SK-N-SH (cell line): ENCODE data around the gene IKZF2. TPM values are rescaled to one million over a fixed set of nuclear protein-coding genes. Genes with fewer than 3 reads are reported as not detected.

Source experiments
- CTCF ChIA-PET: fragments of 300-600, 350-600 bp; formaldehyde crosslinking; extraction: SDS; loops from one replicate; lab custom pipeline; 2021; lab: Yijun Ruan, JAX
- POLR2A ChIA-PET: fragments of 350-600 bp; sonication (Branson Sonifier 250); formaldehyde crosslinking; extraction: SDS; loops from one replicate; lab custom pipeline; 2020; ENCODE audit warnings: antibody characterized with exemption, inconsistent platforms; lab: Yijun Ruan, JAX
- DNase-seq: peaks from one replicate; pipeline ENCODE4 v3.0.0; 2012
- H2AFZ ChIP-seq: fragments of 200-600 bp; sonication (generic); 2 replicates; pipeline ENCODE4 v1.8.1; 2016; ENCODE audit warnings: antibody characterized with exemption, mild to moderate bottlenecking, low read depth
- H3F3A ChIP-seq: fragments of 200-600 bp; sonication (generic); replicated peaks from 2 replicates; pipeline ENCODE3; 2016; ENCODE audit warnings: antibody characterized with exemption, mild to moderate bottlenecking; ENCODE audit not compliant: insufficient read depth
- H3K27ac ChIP-seq, 2 experiments: fragments of 200-500 bp in 1 of 2; fragments of 200-600 bp in 1 of 2; sonication (Bioruptor generic) in 1 of 2; sonication (generic), shearing (Covaris generic) in 1 of 2; 2 replicates each; pipeline versions ENCODE4 v1.5.1 to v1.6.1; 2014 to 2016; ENCODE audit warnings: low read depth in 2 of 2, inconsistent platforms in 1 of 2, low read length in 1 of 2, mild to moderate bottlenecking in 1 of 2, mixed read lengths in 1 of 2
- H3K27me3 ChIP-seq: fragments of 200-600 bp; sonication (generic), shearing (Covaris generic); 2 replicates; pipeline ENCODE4 v1.6.1; 2016; ENCODE audit warnings: mixed run types; ENCODE audit not compliant: insufficient read depth
- H3K36me3 ChIP-seq, 2 experiments: fragments of 200-500 bp in 1 of 2; fragments of 200-600 bp in 1 of 2; sonication (Bioruptor generic) in 1 of 2; sonication (generic) in 1 of 2; replicated peaks in 1 of 2; 2 replicates each; pipeline versions ENCODE3 to v1.5.1; 2014 to 2016; ENCODE audit warnings: low read length in 1 of 2, mild to moderate bottlenecking in 1 of 2; ENCODE audit not compliant: insufficient read depth in 2 of 2, control insufficient read depth in 1 of 2
- H3K4me1 ChIP-seq, 2 experiments: fragments of 200-500 bp in 1 of 2; fragments of 200-600 bp in 1 of 2; sonication (Bioruptor generic) in 1 of 2; sonication (generic), shearing (Covaris generic) in 1 of 2; 2 replicates each; pipeline versions ENCODE4 v1.5.1 to v1.6.1; 2014 to 2016; ENCODE audit warnings: low read depth in 1 of 2, low read length in 1 of 2, mixed run types in 1 of 2; ENCODE audit not compliant: insufficient read depth in 2 of 2, control insufficient read depth in 1 of 2
- H3K4me2 ChIP-seq: fragments of 200-600 bp; sonication (generic), shearing (Covaris generic); 2 replicates; pipeline ENCODE4 v1.6.1; 2017; ENCODE audit warnings: mixed run types
- H3K4me3 ChIP-seq, 2 experiments: fragments of 200-500 bp in 1 of 2; fragments of 200-600 bp in 1 of 2; sonication (Bioruptor generic) in 1 of 2; sonication (generic), shearing (Covaris generic) in 1 of 2; 2 replicates each; pipeline versions ENCODE4 v1.5.1 to v1.8.1; 2014 to 2016; ENCODE audit warnings: low read depth in 2 of 2, inconsistent platforms in 1 of 2, low read length in 1 of 2, mild to moderate bottlenecking in 1 of 2, mixed read lengths in 1 of 2, moderate library complexity in 1 of 2
- H3K79me2 ChIP-seq: fragments of 200-600 bp; sonication (generic); 2 replicates; pipeline ENCODE4 v1.8.1; 2017; ENCODE audit warnings: mild to moderate bottlenecking; ENCODE audit not compliant: insufficient read depth
- H3K9ac ChIP-seq: fragments of 200-600 bp; sonication (generic); 2 replicates; pipeline ENCODE4 v1.6.1; 2017; ENCODE audit warnings: mixed run types
- H3K9me2 ChIP-seq: fragments of 200-600 bp; sonication (generic); 2 replicates; pipeline ENCODE4 v1.6.1; 2017; ENCODE audit warnings: mixed run types
- H3K9me3 ChIP-seq: fragments of 200-600 bp; sonication (generic); 2 replicates; pipeline ENCODE4 v1.6.1; 2017; ENCODE audit warnings: mixed run types, mild to moderate bottlenecking, moderate library complexity
- H4K20me1 ChIP-seq: fragments of 200-600 bp; sonication (generic); 2 replicates; pipeline ENCODE4 v1.6.1; 2017; ENCODE audit warnings: mild to moderate bottlenecking, mixed run types; ENCODE audit not compliant: insufficient read depth
- CHD2 ChIP-seq: fragments of 150-350 bp; IDR thresholded peaks from 2 replicates; pipeline ENCODE4 v1.6.1; 2018; ENCODE audit warnings: low read length; ENCODE audit not compliant: partially characterized antibody
- CTCF ChIP-seq: fragments of 200-600 bp; sonication (generic); IDR thresholded peaks from 2 replicates; pipeline ENCODE4 v1.6.1; 2017; ENCODE audit warnings: antibody characterized with exemption, mild to moderate bottlenecking, moderate library complexity
- ELF1 ChIP-seq: IDR thresholded peaks from 2 replicates; pipeline ENCODE4 v1.4.0; 2012
- EP300 ChIP-seq, 2 experiments: IDR thresholded peaks; 2 replicates each; pipeline versions ENCODE4 v1.4.0 to v1.6.1; 2012; ENCODE audit warnings: borderline replicate concordance in 1 of 2, low read depth in 1 of 2, low read length in 1 of 2
- GABPA ChIP-seq: IDR thresholded peaks from 2 replicates; pipeline ENCODE4 v1.4.0; 2012; ENCODE audit warnings: low read depth, mild to moderate bottlenecking
- MEF2A ChIP-seq: IDR thresholded peaks from 2 replicates; pipeline ENCODE4 v1.4.0; 2012; ENCODE audit warnings: low read depth, borderline replicate concordance
- MXI1 ChIP-seq: IDR thresholded peaks from 2 replicates; pipeline ENCODE4 v1.6.1; 2012; ENCODE audit warnings: mild to moderate bottlenecking, low read depth, low read length, improper control_type of control experiment
- NFIC ChIP-seq: IDR thresholded peaks from 2 replicates; pipeline ENCODE4 v1.4.0; 2012; ENCODE audit warnings: borderline replicate concordance
- REST ChIP-seq: IDR thresholded peaks from 2 replicates; pipeline ENCODE4 v1.6.1; 2012; ENCODE audit warnings: mild to moderate bottlenecking, low read depth, low read length, moderate library complexity
- RFX5 ChIP-seq: IDR thresholded peaks from 2 replicates; pipeline ENCODE4 v1.6.1; 2012; ENCODE audit warnings: mild to moderate bottlenecking, improper control_type of control experiment, low read length
- SIN3A ChIP-seq: IDR thresholded peaks from 2 replicates; pipeline ENCODE4 v1.6.1; 2012; ENCODE audit warnings: low read depth, mild to moderate bottlenecking, low read length, moderate library complexity, borderline replicate concordance
- SMC3 ChIP-seq: IDR thresholded peaks from 2 replicates; pipeline ENCODE4 v1.6.1; 2012; ENCODE audit warnings: low read depth, low read length, improper control_type of control experiment
- TCF12 ChIP-seq: IDR thresholded peaks from 2 replicates; pipeline ENCODE4 v1.4.0; 2012
- TEAD4 ChIP-seq: IDR thresholded peaks from 2 replicates; pipeline ENCODE4 v1.4.0; 2012; ENCODE audit warnings: mild to moderate bottlenecking, borderline replicate concordance; ENCODE audit not compliant: insufficient read depth
- ZBTB33 ChIP-seq: IDR thresholded peaks from 2 replicates; pipeline ENCODE4 v1.4.0; 2012; ENCODE audit warnings: low read depth, borderline replicate concordance
- WGBS: methylation state at CpG from one replicate; pipeline ENCODE4 v1.1.6; 2017; ENCODE audit warnings: low lambda C conversion rate; 5-methylcytosine and 5-hydroxymethylcytosine counted together
- polyA plus RNA-seq, 3 experiments: library from polyadenylated mRNA; depleted of rRNA; stranded (reverse); fragments of >200 nt; gene quantifications; 2 replicates each; pipeline ENCODE4 v1.2.3, GENCODE V29; 2012

IKZF2 gene
- polyA plus RNA-seq, 1 of the 3 experiments (the other 2 are of a cell fraction), result 1.3 TPM

GRCh38 chr2:212994976-212995375 is 156.4 kb downstream of the IKZF2 start:
- H3K4me1 ChIP-seq, result peaks cover 0 to 9% of the 10 kb centered on the region in 2 experiments; a peak in 1 of 4 replicates
- ChIA-PET CTCF (interaction anchor here (0.9 kb wide), 1 partner anchor 218 kb away, joined by 3 read pairs; no protein-coding TSS in a partner anchor), POLR2A (no interaction called here)
- no peak overlapping the region for H3K27ac ChIP-seq
- H3F3A ChIP-seq, result no peaks in the 10 kb centered on the region
- no peak overlapping the region for H3K4me3 ChIP-seq
- no peaks in the 10 kb centered on the region for H4K20me1 ChIP-seq
- no peaks in the 10 kb centered on the region for H3K36me3 ChIP-seq
- H2AFZ ChIP-seq, result no peak overlapping the region
- TF ChIP-seq MXI1 (no peak), SIN3A (no peak), TCF12 (no peak)
- no peaks in the 10 kb centered on the region for H3K27me3 ChIP-seq
- H3K9me2 ChIP-seq, result no peaks in the 10 kb centered on the region
- H3K4me2 ChIP-seq, result no peak overlapping the region
- H3K79me2 ChIP-seq, result no peaks in the 10 kb centered on the region
- no peak for DNase-seq
- no peaks in the 10 kb centered on the region for H3K9me3 ChIP-seq
- H3K9ac ChIP-seq, result no peak overlapping the region

GRCh38 chr2:212991120-212991519 is 160.3 kb downstream of the IKZF2 start:
- Histone ChIP-seq H3K4me1 (peaks cover 0 to 9% of the 10 kb centered on the region in 2 experiments; a peak in 1 of 4 replicates), H3K27me3 (no peaks in the 10 kb centered on the region), H3K9me3 (no peaks in the 10 kb centered on the region), H3K4me2 (no peak overlapping the region)
- POLR2A ChIA-PET, result no interaction called here
- DNase-seq, result no peak
- TF ChIP-seq RFX5 (no peak), NFIC (no peak), TEAD4 (no peak), GABPA (no peak), MEF2A (no peak), ZBTB33 (no peak), CTCF (no peak), REST (no peak), SMC3 (no peak), CHD2 (no peak), EP300 (IDR thresholded peaks at IDR 0.05; ENCODE audit: borderline replicate concordance in 1 of 2, low read depth in 1 of 2, low read length in 1 of 2) (no peak), ELF1 (no peak)
- TF ChIP-seq, all 33 proteins: peak for 0
- H3K27ac ChIP-seq, result no peak overlapping the region
- no peaks in the 10 kb centered on the region for H3K9me2 ChIP-seq
- CTCF ChIA-PET, result no interaction called here
- H3K9ac ChIP-seq, result no peak overlapping the region
- H2AFZ ChIP-seq, result no peak overlapping the region
- no peaks in the 10 kb centered on the region for H3K79me2 ChIP-seq
- WGBS, result 95% methylated on average over 1 of the region's 1 CpG
- no peaks in the 10 kb centered on the region for H3K36me3 ChIP-seq
- H3F3A ChIP-seq, result no peaks in the 10 kb centered on the region
- no peak overlapping the region for H3K4me3 ChIP-seq
- no peaks in the 10 kb centered on the region for H4K20me1 ChIP-seq
